GM19240 (cell line): Measurements from ENCODE around the gene DDX17.
"Not testable (repeated sequence)": the region's sequence is repeated elsewhere in the genome, so short reads cannot be mapped to it uniquely, and the experiment has no call there.

Source experiments
- DNase-seq: peaks from one replicate; pipeline ENCODE4 v3.0.0; 2011; ENCODE audit warnings: low spot score; ENCODE audit not compliant: insufficient read length

Gene DDX17

DNA sequence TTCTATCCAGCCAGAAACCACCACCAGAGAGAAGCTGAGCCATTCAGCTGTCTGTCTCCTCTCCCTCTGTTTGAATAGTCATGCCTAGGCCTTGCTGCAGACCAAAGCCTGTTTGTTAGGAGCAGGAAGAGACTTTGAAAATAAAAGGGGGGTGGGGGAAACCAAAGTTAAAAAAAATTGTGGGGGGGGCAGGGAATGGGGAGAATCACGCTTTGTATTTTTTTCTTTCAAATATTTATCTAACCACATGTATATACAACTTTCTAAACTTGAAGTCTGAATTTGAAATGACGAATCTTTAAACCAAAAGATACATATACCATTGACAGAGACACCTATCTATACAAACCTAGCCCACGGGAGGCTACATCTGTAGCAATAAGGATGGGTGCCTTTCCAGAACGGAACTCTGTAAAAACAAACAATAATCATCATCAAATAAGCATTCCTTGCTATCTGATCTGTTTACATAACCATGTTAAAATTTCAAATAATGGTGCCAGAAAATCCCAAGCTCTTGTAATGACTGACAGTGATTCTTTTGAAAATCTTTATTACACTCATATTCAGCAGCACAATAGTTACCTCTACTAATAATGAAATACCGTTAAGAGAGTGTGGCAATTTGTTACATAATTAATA is 14.3 kb downstream of the DDX17 start:
- DNase-seq: no peak

DNA sequence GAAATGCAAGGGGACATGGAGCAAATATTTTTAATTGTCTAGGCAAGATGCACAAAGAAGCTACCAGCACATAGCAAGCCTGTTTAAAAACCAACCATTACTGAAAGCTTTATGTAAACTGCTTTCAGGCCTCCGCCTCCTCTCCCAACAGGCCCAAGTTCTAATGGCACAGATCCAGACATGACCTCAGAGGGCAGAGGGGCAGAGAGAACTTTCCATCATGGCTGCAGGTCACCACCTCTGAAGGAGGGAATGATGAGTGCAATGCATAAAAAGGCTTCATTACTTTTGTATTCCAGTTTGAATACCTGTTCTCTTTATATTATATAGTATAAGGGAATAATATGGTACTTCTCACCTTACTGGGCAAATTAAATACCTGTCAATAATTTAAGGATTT is 15.2 kb downstream of the DDX17 start:
- DNase-seq: no peak

DNA sequence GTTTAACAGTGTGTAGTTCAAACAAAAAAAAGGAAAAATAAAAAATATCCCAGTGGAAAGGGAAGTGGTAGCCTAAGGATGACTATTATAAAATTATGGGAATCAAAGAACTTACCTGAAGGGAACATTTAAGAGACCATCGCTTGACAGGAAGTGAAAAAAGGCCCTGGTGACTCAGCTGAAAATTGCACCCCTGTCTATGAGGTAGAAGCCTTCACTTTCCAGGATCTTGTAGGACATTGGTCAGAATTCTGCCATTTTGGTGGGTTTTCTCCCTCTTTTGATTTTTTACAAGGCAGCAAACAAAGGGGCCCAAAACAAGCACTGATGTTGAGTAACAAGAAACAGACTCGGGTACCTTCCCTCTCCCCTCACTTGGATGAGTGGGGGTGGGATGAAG is 15.6 kb downstream of the DDX17 start:
- DNase-seq: no peak

DNA sequence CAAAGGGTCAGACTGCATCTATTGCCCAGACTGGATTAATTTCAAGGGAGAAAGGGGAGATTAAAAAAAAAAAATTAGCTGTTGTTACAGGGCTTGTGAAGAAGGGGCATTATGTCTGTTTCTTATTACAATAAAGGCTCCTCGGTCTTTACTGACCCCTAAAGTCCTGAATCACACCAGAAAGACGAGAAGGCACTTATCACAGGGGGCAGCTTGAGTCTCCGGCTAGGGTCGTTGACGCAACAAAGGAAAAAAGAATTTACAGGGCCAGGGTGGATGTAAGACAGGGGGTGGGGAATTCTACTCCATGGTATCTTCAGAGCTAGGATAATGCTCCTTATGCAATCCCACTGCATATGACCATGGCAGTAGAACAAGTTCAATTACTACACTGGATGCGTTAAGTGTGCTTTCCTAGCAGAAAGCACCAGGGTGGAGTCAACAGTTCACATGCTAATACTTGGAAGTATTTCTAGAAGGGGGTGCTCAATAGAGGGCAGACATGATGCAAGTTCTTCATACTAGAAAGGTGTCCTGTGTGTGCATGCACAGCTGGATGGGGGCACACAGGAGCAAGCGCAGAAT is 16.5 kb downstream of the DDX17 start:
- DNase-seq: no peak

DNA sequence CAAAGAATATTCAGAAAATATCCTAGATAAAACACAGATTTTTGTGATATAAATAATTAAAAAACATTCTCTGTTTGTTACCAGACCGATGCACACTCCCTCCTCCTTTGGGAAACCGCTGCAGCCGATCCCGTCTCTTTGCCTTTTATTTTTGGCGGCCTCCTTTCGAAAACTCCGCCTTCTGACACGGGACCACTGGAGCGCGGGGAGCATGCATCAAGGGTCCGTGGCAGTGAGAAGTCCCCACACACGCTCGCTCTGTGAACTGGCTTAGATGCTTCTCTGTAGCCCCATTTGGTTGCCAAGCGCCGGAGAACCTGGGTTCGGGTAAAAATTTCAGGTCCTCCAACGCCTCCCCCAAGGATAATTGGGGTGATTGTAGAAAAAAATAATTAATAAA is 17.0 kb downstream of the DDX17 start:
- DNase-seq: no peak

GRCh38 chr22:38487946-38488345 is 18.2 kb downstream of the DDX17 start:
- no peak for DNase-seq

DNA sequence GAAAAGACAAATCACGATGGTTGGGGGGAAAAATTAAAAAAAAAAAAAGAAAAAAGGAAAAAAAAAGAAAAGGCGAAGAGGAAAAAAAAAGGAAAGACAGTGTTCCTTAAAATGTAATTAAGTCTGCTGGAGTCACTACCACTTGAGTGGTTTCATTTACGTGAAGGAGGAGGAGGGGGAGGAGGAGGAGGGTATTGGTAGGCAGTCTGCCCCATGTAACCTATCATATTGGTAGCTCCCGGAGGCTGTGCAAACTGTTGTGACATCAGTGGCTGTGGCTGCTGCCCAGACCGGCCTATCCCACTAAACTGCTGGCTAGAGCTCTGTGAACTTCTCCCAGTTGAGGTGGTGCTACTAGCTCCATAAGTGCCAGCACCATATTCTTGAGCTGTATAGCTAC is 20.3 kb downstream of the DDX17 start:
- DNase-seq: no peak

GRCh38 chr22:38484244-38484643 is 21.9 kb downstream of the DDX17 start:
- DNase-seq: no peak

- DNase-seq: no peak
Observed at GRCh38 chr22:38482662-38483308, 23.3 kb downstream of the DDX17 start.

- DNase-seq: no peak
Observed at GRCh38 chr22:38481871-38482332, 24.2 kb downstream of the DDX17 start.

GRCh38 chr22:38481162-38481870 is 24.8 kb downstream of the DDX17 start:
- no peak for DNase-seq

GRCh38 chr22:38479096-38479837 is 26.8 kb downstream of the DDX17 start:
- DNase-seq: no peak

DNA sequence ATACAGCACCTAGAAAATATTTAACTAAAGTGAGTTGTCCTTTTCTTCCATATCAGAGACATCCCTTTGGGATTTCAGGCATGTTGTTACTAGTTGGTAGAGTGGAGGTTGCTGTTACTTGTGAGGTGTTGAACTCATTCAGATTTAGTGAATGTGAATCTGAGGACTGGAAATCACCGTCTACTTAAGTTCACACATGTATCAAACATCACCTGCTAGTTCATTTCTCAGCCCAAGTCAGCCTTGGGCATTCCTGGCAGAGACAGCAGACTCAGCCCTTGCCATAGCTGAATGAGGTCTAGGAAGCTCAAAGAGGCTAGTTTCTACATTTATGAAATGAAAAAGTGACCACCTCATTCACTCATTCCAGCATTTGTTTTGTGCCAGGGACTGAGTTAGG is 28.5 kb downstream of the DDX17 start:
- DNase-seq: no peak

GRCh38 chr22:38474003-38474607 is 32.0 kb downstream of the DDX17 start:
- no peak for DNase-seq

- DNase-seq: no peak
Observed at GRCh38 chr22:38471237-38471636, 34.9 kb downstream of the DDX17 start.

DNA sequence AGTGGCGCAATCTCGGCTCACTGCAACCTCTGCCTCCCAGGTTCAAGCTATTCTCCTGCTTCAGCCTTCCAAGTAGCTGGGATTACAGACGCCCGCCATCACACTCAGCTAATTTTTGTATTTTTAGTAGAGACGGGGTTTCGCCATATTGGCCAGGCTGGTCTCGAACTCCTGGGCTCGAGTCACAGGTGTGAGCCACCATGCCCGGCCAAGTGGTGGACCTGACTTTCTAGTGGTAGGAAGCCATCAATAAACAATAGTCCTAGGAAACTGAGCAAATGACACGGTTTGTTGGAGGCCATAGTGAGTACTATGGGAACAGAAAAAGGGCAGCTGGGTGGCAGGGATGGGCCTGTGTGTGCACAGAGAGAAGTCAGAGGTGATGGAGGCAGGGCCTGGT is 35.9 kb downstream of the DDX17 start:
- not testable (repeated sequence) for DNase-seq

GRCh38 chr22:38469306-38469781 is 36.8 kb downstream of the DDX17 start:
- no peak for DNase-seq

DNA sequence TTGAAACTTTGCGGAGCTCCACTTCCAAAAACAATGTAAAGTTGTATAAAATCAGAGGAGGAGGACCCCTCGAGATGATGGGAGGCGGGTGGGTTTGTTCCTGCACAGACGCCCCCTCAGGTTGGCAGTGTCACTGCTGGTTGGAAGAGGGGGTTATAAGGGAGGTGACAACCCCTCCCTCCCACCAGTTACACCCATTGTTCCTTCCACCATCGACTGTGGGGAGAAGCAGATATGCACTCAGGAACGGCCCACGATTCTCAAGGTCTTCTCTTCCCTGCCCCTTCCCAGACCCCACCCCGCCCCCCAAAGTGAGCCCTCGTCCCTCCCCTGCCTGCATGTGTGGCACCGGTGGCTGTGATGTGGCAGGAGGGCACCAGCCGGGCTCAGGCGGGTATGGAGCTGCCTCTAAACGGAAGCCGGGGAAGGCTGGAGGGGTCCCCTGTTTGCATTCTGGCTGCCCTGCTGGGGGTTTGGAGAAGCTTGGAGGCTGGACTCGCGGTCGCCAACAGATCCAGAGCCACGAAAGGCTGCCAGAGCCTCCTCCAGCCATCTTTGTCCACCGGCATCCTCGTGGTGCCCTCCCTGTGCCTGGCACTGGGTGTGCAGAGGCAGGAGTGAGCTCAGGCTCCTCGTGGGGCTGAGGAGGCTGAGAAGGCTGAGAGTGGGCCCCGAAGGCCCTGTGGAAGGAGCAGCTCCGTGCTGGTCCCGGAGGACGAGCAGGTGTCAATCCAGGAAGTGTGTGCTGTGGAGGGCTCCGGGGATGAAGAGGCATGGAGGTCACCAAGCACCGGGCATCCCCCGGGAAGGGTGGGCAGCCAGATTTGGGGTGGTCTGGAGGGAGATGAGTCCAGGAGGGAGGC is 37.4 kb downstream of the DDX17 start:
- no peak for DNase-seq

GRCh38 chr22:38467904-38468442 is 38.1 kb downstream of the DDX17 start, which contains the start of gene KDELR3:
Gene KDELR3, plus strand, starts transcription at chr22:38468096. Its CDS starts 138 bp downstream, at chr22:38468234.
- DNase-seq: no peak
